ENCODE measurements around the gene SPAAR.

DNA sequence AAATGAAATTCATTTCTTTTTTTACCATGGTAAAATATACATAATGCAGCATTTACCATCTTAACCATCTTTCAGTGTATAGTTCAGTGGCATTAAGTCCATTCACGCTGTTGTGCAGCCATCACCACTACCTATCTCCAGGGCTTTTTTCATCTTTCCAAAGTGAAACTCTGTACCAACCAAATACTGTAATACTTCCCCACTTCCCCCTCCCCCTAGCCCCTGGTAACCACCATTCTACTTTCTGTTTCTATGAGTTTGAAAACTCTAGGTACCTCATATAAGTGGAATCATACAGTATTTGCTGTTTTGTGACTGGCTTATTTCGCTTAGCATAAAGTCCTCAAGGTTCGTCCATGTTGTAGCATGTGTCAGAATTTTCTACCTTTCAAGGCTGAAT is 23.4 kb downstream of the SPAAR start:
- no peak for TF ChIP-seq CTCF (IDR thresholded peaks at IDR 0.05)
- TF ChIP-seq POLR2A (IDR thresholded peaks at IDR 0.05) = no peak

Measured in prostate gland (tissue), 2 donors.